CD4-positive, alpha-beta T cell treated with Interleukin-4 for 1 hour (primary cell): Measurements from ENCODE around the gene TSPO.
"Not testable (repeated sequence)": the region's sequence is repeated elsewhere in the genome, so short reads cannot be mapped to it uniquely, and the experiment has no call there.

Experiments used
- DNase-seq, 2 donors: peaks; one replicate each; pipeline ENCODE4 v3.0.0-alpha.2; 2020 to 2022

TSPO gene

GRCh38 chr22:43151251-43152002 lies at the start of gene TSPO:
Gene TSPO, plus strand, starts transcription at chr22:43151559. Its CDS starts 7,680 bp downstream, at chr22:43159239.
- DNase-seq: peak; percentile 53 to 71

GRCh38 chr22:43104056-43104625 lies 47.2 kb upstream of the TSPO start:
- DNase-seq: peak in 1 of 2 donors; percentile 21

GRCh38 chr22:43104950-43105349 lies 46.4 kb upstream of the TSPO start:
- DNase-seq: not testable (repeated sequence)

GRCh38 chr22:43106302-43106701 lies 45.1 kb upstream of the TSPO start:
- no peak for DNase-seq

- DNase-seq: no peak
Observed at GRCh38 chr22:43109511-43109910, 41.8 kb upstream of the TSPO start.

GRCh38 chr22:43109921-43110443 lies 41.4 kb upstream of the TSPO start:
- no peak for DNase-seq

GRCh38 chr22:43110444-43110926 lies 40.9 kb upstream of the TSPO start, which contains the start of gene BIK:
Gene BIK, plus strand, starts transcription at chr22:43110750. Its CDS starts 13,273 bp downstream, at chr22:43124023.
- DNase-seq: peak; percentile 50 to 51

- DNase-seq: peak; percentile 51 to 53
Observed at GRCh38 chr22:43110927-43111623, 40.3 kb upstream of the TSPO start.

- no peak for DNase-seq
Observed at GRCh38 chr22:43113526-43114251, 37.7 kb upstream of the TSPO start.

GRCh38 chr22:43114958-43115357 lies 36.4 kb upstream of the TSPO start:
- DNase-seq: no peak

- DNase-seq: no peak
Observed at GRCh38 chr22:43116932-43117331, 34.4 kb upstream of the TSPO start.

GRCh38 chr22:43118024-43118849 lies 33.1 kb upstream of the TSPO start:
- no peak for DNase-seq

- DNase-seq: no peak
Observed at GRCh38 chr22:43118953-43119458, 32.4 kb upstream of the TSPO start.

GRCh38 chr22:43126501-43127165 lies 24.7 kb upstream of the TSPO start:
- no peak for DNase-seq

GRCh38 chr22:43127166-43127908 lies 24.0 kb upstream of the TSPO start:
- no peak for DNase-seq

- no peak for DNase-seq
Observed at GRCh38 chr22:43128116-43128515, 23.2 kb upstream of the TSPO start.

GRCh38 chr22:43128928-43129424 lies 22.4 kb upstream of the TSPO start:
- DNase-seq: no peak

- DNase-seq: no peak
Observed at GRCh38 chr22:43129426-43130425, 21.6 kb upstream of the TSPO start.
